Stimulated activated CD4-positive, alpha-beta T cell treated with anti-CD3 and anti-CD28 coated beads, Interleukin-12 subunit alpha, Interleukin-12 subunit beta, amount 100 ng/mL, for 4 hours (primary cell): ENCODE results near the gene FAM219B.

Source experiments
- DNase-seq: peaks from one replicate; pipeline ENCODE4 v3.0.0-alpha.2; 2020

The FAM219B gene

DNA sequence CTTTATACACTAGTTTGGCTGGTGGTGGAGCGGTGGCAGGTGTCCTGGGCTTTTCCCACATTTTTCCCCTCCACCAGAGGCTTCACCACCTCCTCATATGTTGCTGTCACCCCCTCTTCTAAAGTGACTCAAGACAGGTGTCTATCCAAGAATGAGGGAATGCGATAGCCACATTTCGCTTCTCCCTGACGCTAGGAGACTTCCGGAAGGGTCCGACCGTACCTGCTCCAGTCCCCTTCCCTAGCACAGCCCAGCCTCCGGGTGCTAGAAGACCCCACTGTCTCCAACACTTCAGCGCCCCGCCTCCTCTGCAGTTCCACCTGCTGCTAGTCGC, 34.0 kb downstream of the FAM219B start:
- no peak for DNase-seq

GRCh38 chr15:74870436-74871215, 36.0 kb downstream of the FAM219B start:
- DNase-seq = no peak

- no peak for DNase-seq
Observed at GRCh38 chr15:74869726-74870407, 36.8 kb downstream of the FAM219B start.

DNA sequence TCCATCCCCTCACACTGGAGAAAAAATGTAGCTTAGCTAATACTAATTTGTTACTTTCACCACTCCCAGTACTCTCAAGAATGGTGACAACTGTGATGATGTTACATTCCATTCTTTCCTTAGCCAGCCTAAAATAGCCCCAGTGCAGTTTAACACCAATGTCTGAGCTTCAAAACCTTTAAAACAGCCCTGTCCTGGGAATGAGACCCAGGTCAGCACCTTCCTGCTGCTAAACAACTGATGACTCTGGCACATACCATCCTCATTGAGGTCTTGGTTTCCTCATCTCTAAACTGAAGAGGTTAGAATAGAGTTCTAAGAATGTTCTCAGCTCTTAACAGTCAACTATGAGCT, 37.3 kb downstream of the FAM219B start:
- no peak for DNase-seq

DNA sequence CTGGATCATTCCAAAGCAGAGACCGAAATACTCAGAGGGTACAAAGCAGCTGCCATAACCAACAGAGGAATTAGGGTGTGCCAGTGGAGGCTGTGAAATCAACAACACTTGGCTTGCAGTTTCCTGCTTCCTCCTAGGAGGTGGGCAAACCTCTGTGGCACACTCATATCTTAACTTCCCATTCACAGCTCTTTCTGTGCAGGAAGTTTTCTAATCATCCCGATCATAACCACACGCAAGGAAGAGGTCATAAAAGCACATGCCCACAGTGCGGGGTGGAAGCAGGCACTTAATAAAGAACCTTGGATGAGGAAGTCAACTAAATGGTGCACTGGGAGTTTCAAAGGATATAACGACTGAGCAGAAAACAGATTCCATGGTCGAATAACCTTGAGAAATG, 38.6 kb downstream of the FAM219B start:
- no peak for DNase-seq

DNA sequence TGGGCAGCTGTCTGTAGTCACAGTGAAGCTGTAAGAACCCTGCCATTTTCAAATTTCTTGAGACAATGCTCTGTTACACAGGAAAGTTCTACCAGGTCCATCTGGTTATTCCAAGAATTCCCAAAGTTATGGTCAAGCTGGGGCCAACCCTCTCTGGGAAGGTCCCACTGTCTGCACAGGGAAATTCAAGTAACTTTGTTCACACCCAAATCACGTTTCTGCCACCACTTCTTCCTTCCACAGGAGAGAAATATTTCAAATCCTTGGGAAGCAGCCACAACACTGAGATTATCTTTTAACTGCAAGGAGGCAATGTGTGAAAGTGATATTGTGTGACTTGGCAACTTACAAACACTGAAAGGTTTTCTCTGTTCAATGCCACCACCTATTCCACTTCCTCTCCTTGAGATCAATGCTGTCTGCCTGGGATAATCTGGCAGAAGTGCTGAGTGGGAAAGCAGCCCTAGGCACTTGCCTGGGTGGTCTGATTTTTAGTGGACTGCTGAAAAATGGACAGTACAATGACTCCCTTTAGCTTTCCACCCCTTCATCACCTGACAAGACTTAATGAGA, 39.1 kb downstream of the FAM219B start:
- no peak for DNase-seq

DNA sequence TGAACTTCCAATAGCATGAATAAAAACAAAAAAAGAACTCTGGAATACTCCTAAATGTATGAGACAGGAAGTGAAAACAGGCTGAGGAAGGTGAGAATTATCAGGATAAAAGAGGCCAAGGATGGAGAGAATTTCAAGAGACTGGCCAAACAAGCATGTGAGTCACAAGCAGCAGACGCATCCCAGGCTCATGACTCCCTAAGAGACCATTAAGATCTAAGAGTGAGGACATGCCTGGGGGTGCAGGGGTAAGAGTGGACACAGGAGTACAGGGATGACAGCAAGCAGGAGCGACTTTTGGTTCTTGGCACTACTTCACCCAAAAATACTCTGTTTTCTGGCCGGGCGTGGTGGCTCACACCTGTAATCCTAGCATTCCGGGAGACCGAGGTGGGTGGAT, 40.6 kb downstream of the FAM219B start:
- no peak for DNase-seq

DNA sequence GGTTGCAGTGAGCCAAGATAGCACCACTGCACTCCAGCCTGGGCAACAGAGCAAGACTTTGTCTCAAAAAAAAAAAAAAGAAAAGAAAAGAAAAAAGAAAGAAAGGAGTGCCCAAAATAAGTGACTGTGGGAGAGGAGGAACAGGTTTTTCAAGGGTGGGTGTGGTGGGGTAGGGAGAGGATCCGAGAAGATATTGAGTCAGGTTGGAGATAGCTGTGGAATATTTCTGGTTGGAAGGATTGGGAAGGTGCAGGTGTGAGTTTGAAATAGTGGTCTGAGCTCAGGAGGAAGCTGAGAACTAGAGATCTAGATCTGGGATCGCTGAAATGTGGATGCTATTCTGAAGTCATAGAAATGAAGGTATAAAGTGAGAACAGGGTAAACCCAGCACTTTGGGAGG, 41.3 kb downstream of the FAM219B start:
- no peak for DNase-seq

DNA sequence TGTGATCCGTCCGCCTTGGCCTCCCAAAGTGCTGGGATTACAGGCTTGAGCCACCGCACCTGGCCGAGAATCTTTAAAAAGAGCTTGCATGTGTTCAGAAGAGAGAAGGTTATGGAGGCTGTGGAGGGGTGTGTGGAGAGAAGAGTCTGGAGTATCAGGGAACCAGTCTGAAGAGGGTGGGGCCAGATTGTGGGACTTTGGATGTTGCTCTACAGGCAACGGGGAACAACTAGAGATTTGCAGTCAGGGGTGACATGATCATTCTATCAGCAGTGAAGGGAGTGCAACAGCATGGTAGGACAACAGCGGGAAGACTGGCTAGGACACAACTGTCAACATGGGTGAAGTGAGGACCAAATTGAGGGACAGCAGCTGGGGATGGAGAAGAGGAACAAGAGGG, 42.4 kb downstream of the FAM219B start:
- DNase-seq = no peak

- DNase-seq = no peak
Observed at GRCh38 chr15:74863239-74864056, 43.2 kb downstream of the FAM219B start.

GRCh38 chr15:74858369-74858740, 48.3 kb downstream of the FAM219B start:
- no peak for DNase-seq

- DNase-seq = no peak
Observed at GRCh38 chr15:74857671-74858368, 48.8 kb downstream of the FAM219B start.

GRCh38 chr15:74857082-74857655, 49.5 kb downstream of the FAM219B start:
- no peak for DNase-seq

GRCh38 chr15:74856537-74856936, 50.1 kb downstream of the FAM219B start:
- DNase-seq = no peak

- DNase-seq = no peak
Observed at GRCh38 chr15:74855857-74856256, 50.8 kb downstream of the FAM219B start.

DNA sequence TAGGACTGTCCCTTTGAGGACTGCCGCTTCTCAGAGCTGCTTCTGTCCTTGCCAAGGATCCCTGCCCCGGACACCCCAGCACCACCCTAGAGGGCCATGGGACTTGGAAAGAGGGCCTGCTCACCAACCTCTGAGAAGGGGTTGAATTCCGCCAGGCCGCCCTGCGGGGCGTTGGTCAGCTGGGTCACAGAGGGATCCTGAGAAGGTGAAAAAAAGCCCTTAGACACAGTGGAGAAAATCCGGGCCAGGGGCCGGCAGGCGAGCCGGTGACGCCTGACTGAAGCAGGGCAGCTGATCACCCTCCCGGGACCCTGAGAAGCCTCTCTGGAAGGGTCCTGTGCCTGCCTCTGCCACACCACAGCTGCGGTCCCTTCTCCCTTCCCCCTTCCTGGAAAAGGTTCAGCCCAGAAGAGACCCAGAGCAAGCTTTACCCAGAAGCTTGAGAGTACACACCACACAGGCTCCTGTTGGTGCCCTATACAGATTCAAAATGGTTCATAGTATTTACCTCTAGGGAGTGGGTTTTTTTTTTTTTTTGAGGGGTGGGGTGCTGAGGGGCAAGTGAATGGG, 52.1 kb downstream of the FAM219B start:
- DNase-seq = no peak

DNA sequence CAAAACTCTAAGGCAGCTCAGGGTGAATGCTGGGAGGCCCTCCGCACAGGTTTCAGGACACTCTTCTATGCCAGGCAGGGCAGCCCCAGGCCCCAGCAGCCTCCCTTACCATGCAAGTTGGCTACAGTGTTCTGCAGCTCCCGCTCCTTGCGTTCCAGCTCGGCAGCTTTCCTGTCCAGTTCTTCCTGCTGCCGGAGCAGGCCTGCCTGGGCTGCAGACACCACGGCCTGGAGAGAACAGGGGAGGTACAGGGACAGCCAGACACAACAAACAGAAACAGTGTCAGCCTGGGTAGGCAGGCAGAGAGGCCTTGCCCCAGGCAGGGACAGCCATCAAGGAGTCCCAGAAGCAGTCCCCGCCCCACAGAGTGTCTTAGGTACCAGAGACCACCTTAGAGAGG, 54.7 kb downstream of the FAM219B start:
- DNase-seq = no peak

DNA sequence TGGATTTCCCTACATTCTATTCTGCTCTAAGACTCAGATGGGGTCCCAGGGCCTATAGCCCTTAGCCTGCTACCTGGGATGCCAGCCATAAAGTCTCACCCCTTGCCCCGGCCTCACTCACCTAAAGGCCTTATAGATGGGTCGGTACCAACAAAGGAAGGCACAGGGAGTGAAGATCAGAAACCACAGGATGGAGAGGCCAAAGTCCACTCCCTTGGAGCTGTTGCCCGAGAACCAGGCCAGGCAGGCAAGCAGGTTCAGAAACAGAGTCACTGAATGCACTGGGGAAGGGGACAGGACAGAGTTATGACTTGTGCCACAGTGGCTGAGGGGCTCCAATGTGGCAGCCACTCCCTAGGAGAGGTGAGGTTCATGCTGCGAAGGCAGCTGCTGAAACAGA, 56.3 kb downstream of the FAM219B start:
- no peak for DNase-seq
